HG02885 (cell line): ENCODE data around the gene CTAGE15.
"Not testable (repeated sequence)": the region's sequence is repeated elsewhere in the genome, so short reads cannot be mapped to it uniquely, and the experiment has no call there.

Source experiments
- ATAC-seq: cut with Tn5 transposase; IDR thresholded peaks from one replicate; pipeline ENCODE4 v1.9.1; 2021; ENCODE audit warnings: mild to moderate bottlenecking; ENCODE audit not compliant: unreplicated experiment, poor library complexity

CTAGE15 gene, protein sequence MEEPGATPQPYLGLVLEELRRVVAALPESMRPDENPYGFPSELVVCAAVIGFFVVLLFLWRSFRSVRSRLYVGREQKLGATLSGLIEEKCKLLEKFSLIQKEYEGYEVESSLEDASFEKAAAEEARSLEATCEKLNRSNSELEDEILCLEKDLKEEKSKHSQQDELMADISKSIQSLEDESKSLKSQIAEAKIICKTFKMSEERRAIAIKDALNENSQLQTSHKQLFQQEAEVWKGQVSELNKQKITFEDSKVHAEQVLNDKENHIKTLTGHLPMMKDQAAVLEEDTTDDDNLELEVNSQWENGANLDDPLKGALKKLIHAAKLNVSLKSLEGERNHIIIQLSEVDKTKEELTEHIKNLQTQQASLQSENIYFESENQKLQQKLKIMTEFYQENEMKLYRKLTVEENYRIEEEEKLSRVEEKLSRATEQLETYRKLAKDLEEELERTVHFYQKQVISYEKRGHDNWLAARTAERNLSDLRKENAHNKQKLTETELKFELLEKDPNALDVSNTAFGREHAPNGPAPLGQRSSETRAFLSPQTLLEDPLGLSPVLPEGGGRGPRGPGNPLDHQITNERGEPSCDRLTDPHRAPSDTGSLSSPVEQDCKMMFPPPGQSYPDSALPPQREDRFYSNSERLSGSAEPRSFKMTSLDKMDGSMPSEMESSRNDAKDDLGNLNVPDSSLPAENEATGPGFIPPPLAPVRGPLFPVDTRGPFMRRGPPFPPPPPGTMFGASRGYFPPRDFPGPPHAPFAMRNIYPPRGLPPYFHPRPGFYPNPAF

GRCh38 chr7:143571501-143571900 lies at the start of gene CTAGE15:
CTAGE15 (plus strand) TSS chr7:143571801; CDS start chr7:143571818, 17 bp downstream.
- ATAC-seq = not testable (repeated sequence)

- not testable (repeated sequence) for ATAC-seq
These were observed 49.2 kb upstream of the CTAGE15 start for GRCh38 chr7:143522309-143522916.

- not testable (repeated sequence) for ATAC-seq
These were observed 40.3 kb upstream of the CTAGE15 start for GRCh38 chr7:143531169-143531926.

DNA sequence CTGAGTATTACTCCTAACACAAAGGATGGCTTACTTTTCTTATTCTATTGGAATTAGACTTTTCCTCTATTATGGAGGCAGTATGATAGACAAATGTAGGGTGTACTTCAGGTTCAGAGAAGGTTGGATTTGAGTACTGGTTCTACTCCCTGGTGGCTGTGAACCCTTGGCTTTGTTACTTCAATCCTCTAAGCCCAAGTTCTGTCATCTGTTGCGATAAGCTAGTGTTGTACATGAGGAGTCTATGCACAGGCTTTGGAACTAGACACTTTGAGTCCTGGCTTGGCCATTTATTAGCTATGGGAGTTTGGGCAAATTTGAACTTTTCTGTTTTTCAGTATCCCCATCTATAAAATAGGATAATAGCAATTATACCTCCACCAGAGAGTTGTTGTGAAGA lies 39.7 kb upstream of the CTAGE15 start:
- not testable (repeated sequence) for ATAC-seq

GRCh38 chr7:143533213-143533839 lies 38.3 kb upstream of the CTAGE15 start:
- ATAC-seq = not testable (repeated sequence)

- not testable (repeated sequence) for ATAC-seq
These were observed 35.2 kb upstream of the CTAGE15 start for GRCh38 chr7:143536443-143536842.

- not testable (repeated sequence) for ATAC-seq
These were observed 28.1 kb upstream of the CTAGE15 start for GRCh38 chr7:143543288-143544038.

DNA sequence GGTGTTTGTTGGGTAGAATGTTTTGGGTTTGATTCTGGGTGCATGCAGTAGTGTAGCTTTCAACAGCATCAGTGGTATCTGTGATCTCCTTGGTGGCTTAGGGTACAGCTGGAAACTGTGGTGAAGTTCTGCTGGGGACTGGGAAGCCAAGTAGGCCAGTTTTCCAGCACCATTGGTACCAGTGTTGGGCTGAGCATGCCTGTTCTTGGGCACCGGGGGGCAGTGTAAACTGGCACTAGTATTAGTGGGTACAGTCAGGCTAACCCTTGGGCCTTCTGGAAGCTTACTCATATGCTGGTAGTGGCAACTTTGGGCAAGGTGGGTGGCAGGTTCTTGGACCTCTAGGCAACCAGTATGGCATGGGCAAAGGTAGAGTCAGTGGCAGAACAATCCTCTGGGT lies 15.6 kb upstream of the CTAGE15 start:
- ATAC-seq = not testable (repeated sequence)

DNA sequence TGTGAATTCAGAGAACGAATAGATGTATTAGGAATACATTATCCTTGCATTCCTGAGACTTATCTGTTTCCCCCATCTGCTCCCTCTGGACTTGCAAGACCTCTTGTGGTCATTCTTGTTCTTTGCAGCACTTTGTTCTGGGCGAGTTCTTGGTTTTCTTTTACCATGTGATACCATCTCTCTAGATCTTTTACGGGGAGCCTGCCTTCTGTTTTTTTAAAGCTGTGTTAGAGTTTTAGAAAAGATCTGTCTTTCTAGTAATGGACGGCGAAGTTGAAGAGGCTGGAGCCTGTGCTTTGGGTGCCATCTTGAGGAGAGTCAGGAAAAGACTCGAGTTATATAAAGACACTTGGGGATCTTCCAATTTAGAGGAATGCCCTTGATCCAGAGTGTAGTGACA lies 8.3 kb upstream of the CTAGE15 start:
- peak; percentile 43 for ATAC-seq

DNA sequence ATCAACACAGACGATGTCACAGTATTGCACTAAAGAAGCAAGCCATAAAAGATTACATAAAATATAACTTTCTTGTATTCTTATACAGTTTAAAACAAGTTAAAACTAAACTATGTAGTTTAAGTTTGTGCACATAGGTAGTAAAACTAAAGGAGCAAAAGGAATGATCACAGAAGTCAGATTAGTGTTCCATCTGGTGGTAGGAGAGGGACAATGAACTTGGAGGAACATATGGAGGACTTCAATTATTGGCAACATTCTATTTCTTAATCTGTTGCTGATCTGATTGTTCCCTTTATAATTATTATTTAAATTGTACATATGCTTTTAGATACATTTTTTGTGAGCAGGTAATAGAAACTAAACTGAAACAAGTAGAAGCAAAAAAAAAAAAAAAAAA lies 5.6 kb upstream of the CTAGE15 start:
- ATAC-seq = not testable (repeated sequence)

GRCh38 chr7:143588183-143588582 lies 16.6 kb downstream of the CTAGE15 start:
- ATAC-seq = not testable (repeated sequence)

DNA sequence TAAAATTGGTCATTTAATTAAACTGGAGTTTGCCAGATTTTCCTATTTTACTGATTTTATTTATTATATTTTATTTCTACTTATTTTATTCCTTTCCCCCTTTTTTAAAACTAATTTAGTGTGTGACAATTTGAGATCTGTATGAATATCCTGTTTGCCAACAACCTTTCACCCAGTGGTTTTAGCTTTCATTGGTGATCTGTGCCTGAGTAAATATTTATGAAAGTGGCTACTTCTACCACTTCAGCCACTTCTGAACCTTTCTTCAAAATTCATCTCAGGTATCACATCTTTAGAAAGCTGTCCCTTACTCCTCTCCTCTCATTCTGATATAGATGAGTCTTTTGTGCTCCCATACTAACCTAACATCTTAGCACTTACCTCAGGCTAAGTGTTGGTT lies 18.3 kb downstream of the CTAGE15 start:
- ATAC-seq = not testable (repeated sequence)

DNA sequence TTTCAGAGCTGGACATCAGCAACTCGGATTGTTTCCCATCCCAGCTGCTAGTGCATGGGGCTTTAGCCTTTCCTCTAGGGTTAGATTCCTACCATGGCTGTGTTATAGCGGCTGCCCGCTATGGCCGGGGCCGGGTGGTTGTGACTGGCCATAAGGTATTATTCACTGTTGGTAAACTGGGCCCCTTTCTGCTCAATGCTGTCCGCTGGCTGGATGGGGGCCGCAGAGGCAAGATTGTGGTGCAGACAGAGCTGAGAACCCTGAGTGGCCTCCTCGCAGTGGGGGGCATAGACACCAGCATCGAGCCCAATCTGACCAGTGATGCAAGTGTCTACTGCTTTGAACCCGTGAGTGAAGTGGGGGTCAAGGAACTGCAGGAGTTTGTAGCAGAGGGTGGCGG lies 26.5 kb downstream of the CTAGE15 start:
- not testable (repeated sequence) for ATAC-seq

GRCh38 chr7:143603549-143603948 lies 31.9 kb downstream of the CTAGE15 start:
- ATAC-seq = not testable (repeated sequence)

DNA sequence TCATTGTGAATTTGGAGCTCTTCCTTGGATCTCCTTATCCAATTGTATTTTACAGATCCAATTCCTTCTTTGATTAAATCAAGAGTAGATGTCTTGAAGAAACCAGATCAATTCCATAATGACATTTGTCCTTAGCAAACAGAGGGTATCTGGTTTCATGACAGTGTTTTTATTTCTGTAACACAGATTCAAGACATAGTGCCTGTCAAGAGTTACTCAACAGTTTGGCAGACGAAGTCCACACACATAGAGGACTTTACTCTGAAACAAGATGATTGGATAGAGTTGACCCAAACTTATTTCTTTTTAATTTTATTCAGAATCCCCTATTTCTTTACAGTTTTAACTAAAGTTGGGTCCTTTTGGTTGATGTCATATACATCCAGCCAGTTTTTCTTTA lies 34.5 kb downstream of the CTAGE15 start:
- ATAC-seq = not testable (repeated sequence)

DNA sequence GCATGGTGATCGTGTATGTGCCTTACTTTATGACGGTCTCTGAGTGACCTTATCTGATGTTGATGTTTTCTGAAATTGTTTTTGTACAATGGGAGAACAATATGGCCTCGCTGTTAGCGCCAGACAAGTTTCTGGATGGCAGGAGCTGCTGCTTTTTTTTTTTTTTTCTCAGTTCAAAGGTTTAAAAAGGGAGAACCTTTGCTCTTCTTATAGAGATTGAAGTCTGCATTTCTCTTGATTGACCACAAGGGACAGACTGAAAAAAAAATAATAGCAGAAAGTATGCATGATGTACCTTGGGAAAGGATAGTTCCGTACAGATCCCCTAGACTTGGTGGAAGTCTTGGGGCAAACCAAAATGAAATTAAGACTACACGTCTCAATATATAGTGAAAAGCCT lies 43.9 kb downstream of the CTAGE15 start:
- not testable (repeated sequence) for ATAC-seq

DNA sequence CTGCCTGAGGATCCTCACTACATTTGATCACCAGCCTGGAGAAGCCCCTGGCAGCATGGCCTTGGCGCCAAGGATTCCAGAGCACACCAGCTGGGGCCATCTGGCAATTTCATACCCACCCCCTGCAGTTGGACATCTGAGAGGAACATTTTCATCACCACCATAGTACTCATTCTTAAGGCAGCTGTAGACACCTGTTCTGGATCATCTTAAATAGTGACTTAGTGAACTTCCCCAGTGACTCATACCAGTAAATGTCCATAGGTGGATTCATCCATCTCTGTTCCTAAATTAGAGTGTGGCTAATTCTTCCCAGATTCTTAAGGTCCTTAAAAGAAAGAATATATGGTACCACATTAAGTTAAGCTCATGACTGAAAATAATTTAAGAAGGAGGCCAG lies 45.6 kb downstream of the CTAGE15 start:
- ATAC-seq = not testable (repeated sequence)

DNA sequence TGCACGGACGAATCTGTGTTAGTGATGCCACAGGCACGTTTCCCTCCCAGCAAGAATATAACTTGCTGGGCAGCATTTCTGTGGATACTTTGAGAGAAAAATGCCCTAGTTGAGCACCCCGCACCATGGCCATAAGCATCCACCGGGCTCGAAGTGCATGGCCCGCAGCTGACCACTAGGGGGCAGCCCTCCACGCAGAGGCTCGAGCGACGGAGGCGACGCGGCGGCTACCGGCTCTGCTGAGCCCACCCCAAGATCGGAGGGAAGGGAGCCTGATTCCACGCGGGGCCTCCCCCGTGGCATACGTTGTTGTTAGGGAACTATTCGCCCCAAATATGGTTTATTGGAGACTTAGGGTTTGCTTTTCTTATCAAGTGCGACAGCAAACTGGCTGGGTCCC lies 48.5 kb downstream of the CTAGE15 start:
- ATAC-seq = peak; percentile 20

DNA sequence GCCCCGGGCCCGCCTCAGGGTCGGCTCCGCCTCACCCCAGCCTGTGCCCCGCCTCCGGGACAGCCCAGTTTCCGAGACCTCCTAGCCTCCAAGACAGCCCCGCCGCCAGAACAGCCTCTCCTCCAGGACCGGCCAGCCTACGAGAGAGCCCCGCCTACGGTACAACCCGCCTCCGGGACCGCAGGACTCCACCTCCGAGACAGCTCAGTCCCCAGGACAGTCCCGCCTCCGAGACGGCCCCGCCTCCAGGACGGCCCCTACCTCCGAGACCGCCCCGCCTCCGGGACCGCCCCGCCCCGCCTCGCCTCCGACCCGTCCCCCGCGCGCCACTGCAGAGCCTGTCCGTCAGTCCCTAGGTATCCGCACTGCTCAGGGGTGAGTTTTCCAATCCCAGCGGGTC lies 49.0 kb downstream of the CTAGE15 start, which contains the start of gene TCAF2:
Gene TCAF2, plus strand, starts transcription at position 329 of the 400 bp plus-strand sequence.
- ATAC-seq = peak; percentile 79
